Nephron (organoid): ENCODE measurements around the gene GCFC2.

ENCODE experiments used
- H3K27ac Mint-ChIP-seq, 3 experiments: 2 replicates each; pipeline ENCODE4 v1.8.0; 2020; ENCODE audit warnings: mixed read lengths in 3 of 3, mild to moderate bottlenecking in 2 of 3, moderate library complexity in 1 of 3
- H3K27me3 Mint-ChIP-seq: 2 replicates; pipeline ENCODE4 v1.8.0; 2021; ENCODE audit warnings: low read depth, mild to moderate bottlenecking, moderate library complexity, mixed read lengths
- H3K36me3 Mint-ChIP-seq: 2 replicates; pipeline ENCODE4 v1.8.0; 2020; ENCODE audit warnings: low read depth, mixed read lengths
- H3K4me1 Mint-ChIP-seq: 2 replicates; pipeline ENCODE4 v1.8.0; 2020; ENCODE audit warnings: mixed read lengths
- H3K4me3 Mint-ChIP-seq, 3 experiments: 2 replicates each; pipeline ENCODE4 v1.8.0; 2020; ENCODE audit warnings: mild to moderate bottlenecking in 3 of 3, mixed read lengths in 3 of 3, moderate library complexity in 2 of 3
- H3K9me3 Mint-ChIP-seq: 2 replicates; pipeline ENCODE4 v1.8.0; 2020; ENCODE audit warnings: mixed read lengths
- CTCF ChIP-seq, 3 experiments: fragments of 200-600 bp; sonication (generic); IDR thresholded peaks; one replicate each; pipeline ENCODE4 v1.5.0; 2021; ENCODE audit warnings: antibody characterized with exemption in 3 of 3; ENCODE audit not compliant: unreplicated experiment in 3 of 3

Gene GCFC2

GRCh38 chr2:75645643-75646042 lies 65.1 kb downstream of the GCFC2 start:
- TF ChIP-seq CTCF (IDR thresholded peaks at IDR 0.05; ENCODE audit: unreplicated experiment in 3 of 3): no peak
- H3K36me3 Mint-ChIP-seq: peaks cover 27% of the 10 kb centered on the region

GRCh38 chr2:75643980-75644379 lies 66.7 kb downstream of the GCFC2 start:
- Mint-ChIP-seq H3K4me1 (peaks cover 9% of the 10 kb centered on the region), H3K36me3 (peaks cover 10% of the 10 kb centered on the region), H3K27me3 (no peaks in the 10 kb centered on the region), H3K27ac (no peak overlapping the region), H3K9me3 (no peaks in the 10 kb centered on the region), H3K4me3 (no peak overlapping the region)
- no peak for TF ChIP-seq CTCF (IDR thresholded peaks at IDR 0.05; ENCODE audit: unreplicated experiment in 3 of 3)

More at GRCh38 chr2:75645643-75646042, 65.1 kb downstream of the GCFC2 start:
- Mint-ChIP-seq H3K9me3 (no peaks in the 10 kb centered on the region), H3K4me1 (peaks cover 7% of the 10 kb centered on the region), H3K27ac (peak overlapping the region in 2 of 3 experiments; percentile 97), H3K27me3 (no peaks in the 10 kb centered on the region), H3K4me3 (peak overlapping the region; percentile 73 to 97 (median 97))

GRCh38 chr2:75641587-75641986 lies 69.1 kb downstream of the GCFC2 start:
- Mint-ChIP-seq H3K4me3 (no peak overlapping the region), H3K27me3 (peaks cover 6% of the 10 kb centered on the region), H3K9me3 (no peaks in the 10 kb centered on the region), H3K27ac (peak overlapping the region in 2 of 3 experiments; percentile 87 to 91), H3K36me3 (no peaks in the 10 kb centered on the region), H3K4me1 (peaks cover 9% of the 10 kb centered on the region)
- no peak for TF ChIP-seq CTCF (IDR thresholded peaks at IDR 0.05; ENCODE audit: unreplicated experiment in 3 of 3)

- peaks cover 6% of the 10 kb centered on the region for H3K27me3 Mint-ChIP-seq
- H3K4me1 Mint-ChIP-seq: peaks cover 9% of the 10 kb centered on the region
- no peaks in the 10 kb centered on the region for H3K9me3 Mint-ChIP-seq
- TF ChIP-seq CTCF (IDR thresholded peaks at IDR 0.05; ENCODE audit: unreplicated experiment in 3 of 3): peak; percentile 98 to 99 (median 99)
- H3K27ac Mint-ChIP-seq: peak overlapping the region; percentile 17 to 91 (median 87)
- no peaks in the 10 kb centered on the region for H3K36me3 Mint-ChIP-seq
- no peak overlapping the region for H3K4me3 Mint-ChIP-seq
Measured at GRCh38 chr2:75640621-75641121, 70.0 kb downstream of the GCFC2 start.

- Mint-ChIP-seq H3K27me3 (peaks cover 6% of the 10 kb centered on the region), H3K27ac (peak overlapping the region in 1 of 3 experiments; percentile 5), H3K4me3 (no peak overlapping the region), H3K36me3 (no peaks in the 10 kb centered on the region), H3K4me1 (peaks cover 13% of the 10 kb centered on the region), H3K9me3 (no peaks in the 10 kb centered on the region)
- no peak for TF ChIP-seq CTCF (IDR thresholded peaks at IDR 0.05; ENCODE audit: unreplicated experiment in 3 of 3)
Measured at GRCh38 chr2:75637568-75637967, 73.1 kb downstream of the GCFC2 start.

- H3K27ac Mint-ChIP-seq: no peak overlapping the region
- H3K9me3 Mint-ChIP-seq: no peaks in the 10 kb centered on the region
- TF ChIP-seq CTCF (IDR thresholded peaks at IDR 0.05; ENCODE audit: unreplicated experiment in 3 of 3): no peak
- no peaks in the 10 kb centered on the region for H3K36me3 Mint-ChIP-seq
- no peak overlapping the region for H3K4me3 Mint-ChIP-seq
- H3K4me1 Mint-ChIP-seq: peaks cover 13% of the 10 kb centered on the region
- peaks cover 6% of the 10 kb centered on the region for H3K27me3 Mint-ChIP-seq
Measured at GRCh38 chr2:75634945-75635344, 75.8 kb downstream of the GCFC2 start.
